ENCODE measurements around the gene CFAP91. TPM values are rescaled to one million over a fixed set of nuclear protein-coding genes. Genes with fewer than 3 reads are reported as not detected.

Gene CFAP91
- total and polyA plus RNA-seq, 9 of the 15 experiments (the other 6 are each of a cell fraction or from before 2014, with no cell fraction given), result not detected

GRCh38 chr3:119663885-119664284 is 38.9 kb upstream of the CFAP91 start:
- Histone ChIP-seq H3K9me3 (replicated peaks; ENCODE audit: control insufficient read depth, insufficient read depth, low read depth, low read length) (no peaks in the 10 kb centered on the region), H3K9me1 (ENCODE audit: control insufficient read depth, insufficient read depth, low read length) (no peaks in the 10 kb centered on the region), H4K20me1 (replicated peaks; ENCODE audit: control insufficient read depth, insufficient read depth, low read length) (no peaks in the 10 kb centered on the region), H3K4me1 (replicated peaks in 1 of 2; ENCODE audit: control insufficient read depth in 2 of 2, insufficient read depth in 2 of 2, low read length in 2 of 2) (peaks cover 0 to 11% of the 10 kb centered on the region in 2 experiments; a peak in 3 of 5 replicates), H2AFZ (ENCODE audit: low read depth, low read length) (no peak overlapping the region), H3K36me3 (ENCODE audit: control insufficient read depth, insufficient read depth, low read length) (peaks cover 4% of the 10 kb centered on the region; the same call in 1 of the 3 replicates), H3K27me3 (ENCODE audit: control insufficient read depth in 2 of 2, insufficient read depth in 2 of 2, low read length in 2 of 2) (no peaks in the 10 kb centered on the region), H3K27ac (ENCODE audit: extremely low read depth, low read depth, low read length) (no peak overlapping the region), H3K4me2 (ENCODE audit: insufficient read depth, low read length) (no peak overlapping the region), H3K9ac (ENCODE audit: insufficient read depth in 1 of 2, low read depth in 2 of 2, low read length in 2 of 2) (no peak overlapping the region), H3K4me3 (no peak overlapping the region), H3K79me2 (ENCODE audit: control insufficient read depth, insufficient read depth, low read length) (no peaks in the 10 kb centered on the region)
- POLR2A ChIA-PET, result interaction anchor here (0.5 to 1.1 kb wide), 2 partner anchors 9 to 10 kb away, joined by 3 read pairs; no protein-coding TSS in a partner anchor
- WGBS (ENCODE audit: insufficient coverage, low coverage, missing lambda C conversion rate), result 78% methylated on average over 2 of the region's 2 CpGs
- intact Hi-C loops (cut with micrococcal nuclease), result no loop called here
- FAIRE-seq (no peak), ATAC-seq (no peak), DNase-seq (ENCODE audit: extremely low read depth in 1 of 4, low spot score in 3 of 4) (no peak)
- CTCF ChIA-PET (ENCODE audit: low intra/inter-chr PET ratio), result no interaction called here
- BruUV-seq (replicated peaks), result no TSS peak
- in situ Hi-C loops (cut with MboI), result no loop called here
- TF ChIP-seq PURB (CRISPR knock-in tag; IDR thresholded peaks at IDR 0.05; ENCODE audit: low read depth) (no peak), FOXA1 (IDR thresholded peaks at IDR 0.05; ENCODE audit: borderline replicate concordance) (no peak), RBM15 (IDR thresholded peaks at IDR 0.05; ENCODE audit: insufficient read depth, low read length) (no peak), ZNF766 (CRISPR knock-in tag; conservative IDR thresholded peaks at IDR 0.05) (no peak), BHLHE40 (IDR thresholded peaks at IDR 0.05; ENCODE audit: low read length) (no peak), ZNF699 (CRISPR knock-in tag; IDR thresholded peaks at IDR 0.05; ENCODE audit: insufficient replicate concordance) (no peak), ZNF609 (CRISPR knock-in tag; IDR thresholded peaks at IDR 0.05; ENCODE audit: borderline replicate concordance) (no peak), LEF1 (IDR thresholded peaks at IDR 0.05) (no peak), TAF1 (IDR thresholded peaks at IDR 0.05; ENCODE audit: control insufficient read depth, extremely low read depth, insufficient read depth, low read length, severe bottlenecking) (no peak)
